Activated CD8-positive, alpha-beta memory T cell treated with anti-CD3 and anti-CD28 coated beads, Interleukin-2, amount 50 U/mL, for 48 hours (primary cell): Measurements from ENCODE around the gene ATF7.
"Not testable (repeated sequence)": the region's sequence is repeated elsewhere in the genome, so short reads cannot be mapped to it uniquely, and the experiment has no call there.

ENCODE experiments used
- DNase-seq: peaks from one replicate; pipeline ENCODE4 v3.0.0-alpha.2; 2020

Gene ATF7

GRCh38 chr12:53499266-53500141 lies 126.7 kb downstream of the ATF7 start, which contains the start of gene MAP3K12:
Gene MAP3K12 (minus strand): TSS chr12:53499458. CDS start chr12:53487391, 12,067 bp downstream.
- peak; percentile 81 for DNase-seq

- DNase-seq, result no peak
These were observed 127.9 kb downstream of the ATF7 start for GRCh38 chr12:53498235-53498630.

- DNase-seq, result no peak
These were observed 128.7 kb downstream of the ATF7 start for GRCh38 chr12:53497461-53497860.

GRCh38 chr12:53496752-53497032 lies 129.5 kb downstream of the ATF7 start:
- no peak for DNase-seq

GRCh38 chr12:53495903-53496751 lies 130.1 kb downstream of the ATF7 start:
- no peak for DNase-seq

- peak; percentile 58 for DNase-seq
These were observed 132.4 kb downstream of the ATF7 start for GRCh38 chr12:53493610-53494391.

GRCh38 chr12:53492830-53493609 lies 133.2 kb downstream of the ATF7 start:
- DNase-seq, result peak; percentile 92

- no peak for DNase-seq
These were observed 134.0 kb downstream of the ATF7 start for GRCh38 chr12:53492188-53492587.

- no peak for DNase-seq
These were observed 136.8 kb downstream of the ATF7 start for GRCh38 chr12:53489242-53489864.

- no peak for DNase-seq
These were observed 139.3 kb downstream of the ATF7 start for GRCh38 chr12:53486736-53487487.

GRCh38 chr12:53485955-53486735 lies 140.0 kb downstream of the ATF7 start:
- DNase-seq, result no peak

- DNase-seq, result no peak
These were observed 141.3 kb downstream of the ATF7 start for GRCh38 chr12:53484686-53485575.

- DNase-seq, result no peak
These were observed 142.2 kb downstream of the ATF7 start for GRCh38 chr12:53483979-53484377.

- peak; percentile 75 for DNase-seq
These were observed 142.8 kb downstream of the ATF7 start for GRCh38 chr12:53483225-53483978.

- peak; percentile 73 for DNase-seq
These were observed 143.5 kb downstream of the ATF7 start for GRCh38 chr12:53482626-53483168.

- DNase-seq, result peak; percentile 56
These were observed 144.1 kb downstream of the ATF7 start for GRCh38 chr12:53481939-53482586.

- not testable (repeated sequence) for DNase-seq
These were observed 144.7 kb downstream of the ATF7 start for GRCh38 chr12:53481458-53481857.
